ENCODE results near the gene ATP2B2. TPM values are rescaled to one million over a fixed set of nuclear protein-coding genes. Genes with fewer than 3 reads are reported as not detected.

ATP2B2 gene
- total and polyA plus RNA-seq, 8 donors, result 0.01 to 0.18 (median 0.06) TPM; not detected in 1

DNA sequence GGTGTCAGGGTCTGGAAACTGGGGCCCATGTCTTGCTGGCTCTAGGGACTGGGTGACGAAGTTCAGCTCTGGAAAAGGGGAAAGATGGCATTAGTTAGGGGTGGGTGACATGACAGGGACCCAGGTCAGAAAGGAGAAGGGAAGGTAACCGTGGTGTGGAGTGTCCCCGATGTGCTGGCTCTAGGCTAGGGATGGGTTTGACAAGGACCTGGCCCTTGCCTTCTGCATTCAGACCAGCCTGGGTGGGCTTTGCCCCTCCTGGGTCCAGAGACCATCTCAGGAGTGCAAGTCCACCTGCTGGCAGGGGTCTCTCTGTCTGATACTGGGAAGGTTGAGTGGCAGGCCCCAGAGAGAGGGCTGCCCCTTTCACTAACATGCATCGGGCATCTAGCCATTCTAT lies 28.7 kb upstream of the ATP2B2 start:
- Histone ChIP-seq H3K4me3 (no peak overlapping the region), H3K27me3 (no peaks in the 10 kb centered on the region), H3K9me3 (no peaks in the 10 kb centered on the region), H3K27ac (no peak overlapping the region), H3K36me3 (no peaks in the 10 kb centered on the region), H3K4me1 (no peaks in the 10 kb centered on the region)
- TF ChIP-seq, protein P1, sequence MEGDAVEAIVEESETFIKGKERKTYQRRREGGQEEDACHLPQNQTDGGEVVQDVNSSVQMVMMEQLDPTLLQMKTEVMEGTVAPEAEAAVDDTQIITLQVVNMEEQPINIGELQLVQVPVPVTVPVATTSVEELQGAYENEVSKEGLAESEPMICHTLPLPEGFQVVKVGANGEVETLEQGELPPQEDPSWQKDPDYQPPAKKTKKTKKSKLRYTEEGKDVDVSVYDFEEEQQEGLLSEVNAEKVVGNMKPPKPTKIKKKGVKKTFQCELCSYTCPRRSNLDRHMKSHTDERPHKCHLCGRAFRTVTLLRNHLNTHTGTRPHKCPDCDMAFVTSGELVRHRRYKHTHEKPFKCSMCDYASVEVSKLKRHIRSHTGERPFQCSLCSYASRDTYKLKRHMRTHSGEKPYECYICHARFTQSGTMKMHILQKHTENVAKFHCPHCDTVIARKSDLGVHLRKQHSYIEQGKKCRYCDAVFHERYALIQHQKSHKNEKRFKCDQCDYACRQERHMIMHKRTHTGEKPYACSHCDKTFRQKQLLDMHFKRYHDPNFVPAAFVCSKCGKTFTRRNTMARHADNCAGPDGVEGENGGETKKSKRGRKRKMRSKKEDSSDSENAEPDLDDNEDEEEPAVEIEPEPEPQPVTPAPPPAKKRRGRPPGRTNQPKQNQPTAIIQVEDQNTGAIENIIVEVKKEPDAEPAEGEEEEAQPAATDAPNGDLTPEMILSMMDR (IDR thresholded peaks at IDR 0.05), result no peak
- DNase-seq (no peak), ATAC-seq (no peak)
- intact Hi-C loops (cut with DNase I), result no loop called here

DNA sequence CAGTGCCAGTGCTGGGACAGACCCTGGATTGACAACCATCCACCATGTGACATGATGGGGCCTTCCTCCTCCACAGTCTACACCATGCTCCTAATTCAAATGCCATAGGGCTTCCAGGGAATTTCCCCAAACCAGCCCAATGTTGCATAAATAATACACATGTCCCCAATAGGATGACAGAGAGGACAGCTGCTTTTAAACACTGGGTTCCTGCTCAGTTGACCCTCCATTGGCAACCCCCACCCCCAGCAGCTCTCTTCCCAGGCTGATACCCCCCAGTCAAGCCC lies 28.3 kb upstream of the ATP2B2 start:
- TF ChIP-seq, protein P1 (IDR thresholded peaks at IDR 0.05), result no peak
- Histone ChIP-seq H3K9me3 (no peaks in the 10 kb centered on the region), H3K27me3 (no peaks in the 10 kb centered on the region), H3K27ac (no peak overlapping the region), H3K4me1 (no peaks in the 10 kb centered on the region), H3K36me3 (no peaks in the 10 kb centered on the region), H3K4me3 (no peak overlapping the region)
- ATAC-seq (no peak), DNase-seq (no peak)
- intact Hi-C loops (cut with DNase I), result no loop called here

DNA sequence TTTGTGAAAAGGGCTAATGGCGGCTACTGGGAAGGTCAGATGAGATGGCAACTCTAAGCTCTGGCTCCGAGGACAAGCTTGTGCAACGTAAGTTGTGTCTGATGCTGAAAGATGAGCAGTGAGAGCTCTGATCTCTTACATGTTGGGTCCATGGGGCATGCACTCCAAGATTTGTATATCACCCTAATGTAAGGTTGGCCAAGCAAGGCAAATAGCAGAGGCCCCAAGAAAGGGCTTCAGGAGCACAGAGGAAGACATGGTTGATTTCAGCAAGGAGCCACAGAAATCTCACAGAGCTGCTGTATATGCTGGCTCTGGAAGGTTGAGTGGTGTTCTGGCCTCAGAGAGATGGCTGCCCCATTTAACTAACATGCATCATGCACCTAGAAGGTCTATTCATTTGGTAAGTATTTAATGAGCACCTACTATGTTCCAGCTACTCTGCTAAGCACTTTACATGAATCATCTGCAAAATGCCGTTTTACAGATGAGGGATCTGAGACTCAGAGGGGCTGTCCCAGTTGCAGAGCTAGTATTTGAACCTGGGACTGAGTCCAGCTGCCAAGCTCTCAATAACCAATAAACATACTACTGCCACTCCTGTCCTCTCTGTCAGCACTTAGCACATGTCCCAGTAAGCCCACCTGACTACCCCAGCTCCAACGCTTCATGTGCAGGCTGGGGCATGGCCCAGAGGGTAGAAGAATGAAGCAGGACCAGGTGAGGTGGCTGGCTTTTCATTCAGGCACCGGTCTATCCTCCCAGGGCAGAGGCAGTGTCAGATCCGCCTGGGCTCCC lies 27.8 kb upstream of the ATP2B2 start:
- ATAC-seq (no peak), DNase-seq (no peak)
- intact Hi-C loops (cut with DNase I), result no loop called here
- Histone ChIP-seq H3K9me3 (no peaks in the 10 kb centered on the region), H3K4me3 (no peak overlapping the region), H3K36me3 (no peaks in the 10 kb centered on the region), H3K27me3 (no peaks in the 10 kb centered on the region), H3K4me1 (no peaks in the 10 kb centered on the region), H3K27ac (no peak overlapping the region)
- TF ChIP-seq, protein P1 (IDR thresholded peaks at IDR 0.05), result no peak

DNA sequence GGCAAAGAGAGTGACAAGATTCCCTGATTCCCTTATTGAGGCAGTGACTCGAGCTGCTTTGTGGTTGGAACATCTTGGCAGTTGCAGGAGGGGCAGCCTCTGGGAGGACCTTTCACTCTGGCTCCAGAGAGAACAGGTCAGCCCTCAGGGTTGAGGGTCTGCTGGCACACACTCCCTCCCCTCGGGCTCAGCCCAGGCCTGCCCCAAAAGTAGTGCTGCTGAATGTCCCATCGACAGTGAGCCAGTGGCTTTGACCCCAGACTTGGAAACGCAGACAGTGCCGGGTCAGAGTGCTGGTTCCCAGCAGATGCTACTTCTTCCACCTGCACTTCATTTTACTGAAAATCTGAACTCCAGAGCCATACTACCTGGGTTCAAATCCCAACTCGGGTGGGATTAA lies 25.6 kb upstream of the ATP2B2 start:
- Histone ChIP-seq H3K27ac (no peak overlapping the region), H3K9me3 (no peaks in the 10 kb centered on the region), H3K4me1 (no peaks in the 10 kb centered on the region), H3K36me3 (no peaks in the 10 kb centered on the region), H3K4me3 (no peak overlapping the region), H3K27me3 (peaks cover 0 to 7% of the 10 kb centered on the region in 2 donors)
- intact Hi-C loops (cut with DNase I), result no loop called here
- DNase-seq, result no peak
- TF ChIP-seq, protein P1 (IDR thresholded peaks at IDR 0.05), result no peak
- no peak for ATAC-seq

DNA sequence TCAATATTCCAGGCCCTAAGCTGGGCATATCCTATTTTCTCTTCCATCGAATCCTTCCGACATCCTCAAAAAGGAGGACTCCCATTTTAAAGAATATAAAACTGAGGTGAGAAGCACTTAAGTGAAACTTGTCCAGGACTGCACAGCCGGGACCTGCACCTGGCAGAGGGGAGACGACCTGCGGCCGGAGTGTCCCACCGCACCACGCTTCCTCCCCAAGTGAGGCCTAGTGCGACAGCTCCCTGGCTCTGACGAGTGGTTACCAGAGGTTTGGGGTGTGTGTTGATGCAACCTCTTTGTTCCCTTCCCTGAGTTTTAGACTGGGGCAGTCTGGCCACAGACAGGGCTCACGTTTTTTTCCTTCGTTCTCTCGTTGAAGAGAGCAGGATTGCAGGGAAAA lies 24.9 kb upstream of the ATP2B2 start:
- Histone ChIP-seq H3K27me3 (peaks cover 0 to 8% of the 10 kb centered on the region in 2 donors), H3K36me3 (no peaks in the 10 kb centered on the region), H3K4me3 (no peak overlapping the region), H3K9me3 (no peaks in the 10 kb centered on the region), H3K4me1 (no peaks in the 10 kb centered on the region), H3K27ac (no peak overlapping the region)
- TF ChIP-seq, protein P1 (IDR thresholded peaks at IDR 0.05), result no peak
- DNase-seq (no peak), ATAC-seq (no peak)
- intact Hi-C loops (cut with DNase I), result no loop called here

Measured in left lung (tissue), 10 donors.